Liver (tissue), 9 donors: Measurements from ENCODE around the gene TPD52L1. TPM values are rescaled to one million over a fixed set of nuclear protein-coding genes. Genes with fewer than 3 reads are reported as not detected.

ENCODE experiments used
- DNase-seq: peaks from one replicate; pipeline ENCODE4 v3.0.0-alpha.2; 2017; ENCODE audit warnings: low spot score
- H3K27ac ChIP-seq, 2 donors: one replicate each; pipeline ENCODE4 v1.7.0; 2013; ENCODE audit warnings: inconsistent platforms in 2 of 2, low read length in 2 of 2, control low read depth in 1 of 2, low read depth in 1 of 2, mild to moderate bottlenecking in 1 of 2
- H3K27me3 ChIP-seq, 4 donors: one replicate each; pipeline versions ENCODE4 v1.6.1 to v1.7.0; 2013; ENCODE audit warnings: low read length in 3 of 4, inconsistent platforms in 1 of 4, mild to moderate bottlenecking in 1 of 4, moderate library complexity in 1 of 4; ENCODE audit not compliant: control insufficient read depth in 4 of 4, insufficient read depth in 4 of 4
- H3K36me3 ChIP-seq, 4 donors: one replicate each; pipeline versions ENCODE4 v1.6.1 to v1.7.0; 2013; ENCODE audit warnings: low read length in 3 of 4, mild to moderate bottlenecking in 3 of 4, low read depth in 1 of 4, moderate library complexity in 1 of 4; ENCODE audit not compliant: control insufficient read depth in 4 of 4, insufficient read depth in 3 of 4
- H3K4me1 ChIP-seq, 4 donors: one replicate each; pipeline versions ENCODE4 v1.6.1 to v1.7.0; 2013; ENCODE audit warnings: low read length in 3 of 4, mild to moderate bottlenecking in 3 of 4, moderate library complexity in 1 of 4; ENCODE audit not compliant: control insufficient read depth in 4 of 4, insufficient read depth in 4 of 4
- H3K4me3 ChIP-seq, 3 donors: one replicate each; pipeline versions ENCODE4 v1.6.1 to v1.7.0; 2013; ENCODE audit warnings: low read length in 3 of 3, control low read depth in 1 of 3, low read depth in 1 of 3, mild to moderate bottlenecking in 1 of 3
- H3K9ac ChIP-seq, 2 donors: one replicate each; pipeline ENCODE4 v1.7.0; 2013; ENCODE audit warnings: low read length in 2 of 2, mild to moderate bottlenecking in 2 of 2, moderate library complexity in 2 of 2, control low read depth in 1 of 2, low read depth in 1 of 2
- H3K9me3 ChIP-seq, 4 donors: one replicate each; pipeline versions ENCODE4 v1.6.1 to v1.7.0; 2013; ENCODE audit warnings: low read length in 3 of 4; ENCODE audit not compliant: control insufficient read depth in 4 of 4
- CTCF ChIP-seq: fragments of 150-350 bp; IDR thresholded peaks from 2 replicates; pipeline ENCODE4 v1.5.1; 2017; ENCODE audit warnings: improper control_type of control experiment, low read depth, low read length; ENCODE audit not compliant: missing input control
- EGR1 ChIP-seq, 2 donors: IDR thresholded peaks; 2 replicates each; pipeline ENCODE4 v1.6.1; 2016 to 2018; ENCODE audit warnings: antibody characterized with exemption in 2 of 2, low read depth in 2 of 2
- FOXA1 ChIP-seq: IDR thresholded peaks from 2 replicates; pipeline ENCODE4 v1.6.1; 2016; ENCODE audit warnings: antibody characterized with exemption
- FOXA2 ChIP-seq: IDR thresholded peaks from 2 replicates; pipeline ENCODE4 v1.6.1; 2016; ENCODE audit warnings: antibody characterized with exemption
- HNF4A ChIP-seq, 2 donors: conservative IDR thresholded peaks; 2 replicates each; pipeline ENCODE4 v1.6.1; 2016; ENCODE audit warnings: antibody characterized with exemption in 2 of 2, mild to moderate bottlenecking in 2 of 2
- JUND ChIP-seq, 2 donors: IDR thresholded peaks; 2 replicates each; pipeline ENCODE4 v1.6.1; 2016; ENCODE audit warnings: antibody characterized with exemption in 2 of 2
- MAX ChIP-seq: IDR thresholded peaks from 2 replicates; pipeline ENCODE4 v1.6.1; 2016; ENCODE audit warnings: antibody characterized with exemption
- NR2F2 ChIP-seq: IDR thresholded peaks from 2 replicates; pipeline ENCODE4 v1.6.1; 2016; ENCODE audit warnings: antibody characterized with exemption
- RAD21 ChIP-seq, 2 donors: IDR thresholded peaks; 2 replicates each; pipeline ENCODE4 v1.6.1; 2016; ENCODE audit warnings: antibody characterized with exemption in 2 of 2, mild to moderate bottlenecking in 2 of 2
- REST ChIP-seq: IDR thresholded peaks from 2 replicates; pipeline ENCODE4 v1.6.1; 2016; ENCODE audit warnings: antibody characterized with exemption, mild to moderate bottlenecking
- RXRA ChIP-seq, 2 donors: IDR thresholded peaks; 2 replicates each; pipeline ENCODE4 v1.6.1; 2017 to 2018; ENCODE audit warnings: antibody characterized with exemption in 2 of 2, mild to moderate bottlenecking in 1 of 2
- SP1 ChIP-seq: IDR thresholded peaks from 2 replicates; pipeline ENCODE4 v1.6.1; 2018; ENCODE audit warnings: antibody characterized with exemption, mild to moderate bottlenecking
- TAF1 ChIP-seq: conservative IDR thresholded peaks from 2 replicates; pipeline ENCODE4 v1.6.1; 2016; ENCODE audit warnings: antibody characterized with exemption, mild to moderate bottlenecking
- YY1 ChIP-seq: IDR thresholded peaks from 2 replicates; pipeline ENCODE4 v1.6.1; 2016; ENCODE audit warnings: antibody characterized with exemption, mild to moderate bottlenecking
- ZBTB33 ChIP-seq: IDR thresholded peaks from 2 replicates; pipeline ENCODE4 v1.6.1; 2016; ENCODE audit warnings: antibody characterized with exemption
- WGBS: extraction: QIAGEN DNeasy Blood & Tissue Kit; methylation state at CpG from one replicate; pipeline ENCODE4 v1.1.7; 2013; 5-methylcytosine and 5-hydroxymethylcytosine counted together
- polyA plus RNA-seq, 2 donors: library from polyadenylated mRNA; stranded (reverse) in 1 of 2; unstranded in 1 of 2; fragments of 200-250 nt in 1 of 2; fragments of >200 nt in 1 of 2; fragmentation: Nextera tagmentation in 1 of 2; extraction: Ambion mirVana in 1 of 2; gene quantifications; one replicate each; pipeline versions ENCODE4 v1.2.1 to v1.2.3, GENCODE V29; 2013 to 2015
- total RNA-seq, 2 donors: library from RNA; depleted of rRNA; stranded (reverse); fragments of >200 nt; gene quantifications; one replicate each; pipeline ENCODE4 v1.2.3, GENCODE V29; 2014
- TF ChIP-seq, protein P1 (sequence below): IDR thresholded peaks from 2 replicates; pipeline ENCODE4 v1.6.1; 2016; ENCODE audit warnings: antibody characterized with exemption
- donor health status: healthy.
- donor health status: healthy.
- donor health status: healthy.
- donor health status: healthy.
- donor health status: healthy.

TPD52L1 gene
- total and polyA plus RNA-seq, 4 donors: 8.9 to 66.4 (median 56.6) TPM

- no peak overlapping the region for H3K27ac ChIP-seq
- TF ChIP-seq MAX (no peak), CTCF (no peak), YY1 (no peak), RXRA (IDR thresholded peaks at IDR 0.05) (no peak), FOXA2 (no peak), HNF4A (conservative IDR thresholded peaks at IDR 0.05) (no peak), EGR1 (IDR thresholded peaks at IDR 0.05; ENCODE audit: low read depth in 2 of 2) (no peak), RAD21 (IDR thresholded peaks at IDR 0.05) (no peak), NR2F2 (no peak), SP1 (no peak), REST (no peak), TAF1 (no peak), JUND (IDR thresholded peaks at IDR 0.05) (no peak), ZBTB33 (no peak)
- TF ChIP-seq, protein P1, sequence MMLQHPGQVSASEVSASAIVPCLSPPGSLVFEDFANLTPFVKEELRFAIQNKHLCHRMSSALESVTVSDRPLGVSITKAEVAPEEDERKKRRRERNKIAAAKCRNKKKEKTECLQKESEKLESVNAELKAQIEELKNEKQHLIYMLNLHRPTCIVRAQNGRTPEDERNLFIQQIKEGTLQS: no peak
- no peaks in the 10 kb centered on the region for H3K27me3 ChIP-seq
- H3K36me3 ChIP-seq: no peaks in the 10 kb centered on the region
- DNase-seq: no peak
- no peaks in the 10 kb centered on the region for H3K9me3 ChIP-seq
- no peak overlapping the region for H3K9ac ChIP-seq
- H3K4me1 ChIP-seq: peaks cover 8 to 45% (median 30%) of the 10 kb centered on the region in 4 donors
- 84% methylated on average over 6 of the region's 6 CpGs for WGBS
- no peak overlapping the region for H3K4me3 ChIP-seq
Observed at GRCh38 chr6:125198398-125198937, 44.9 kb downstream of the TPD52L1 start.

DNA sequence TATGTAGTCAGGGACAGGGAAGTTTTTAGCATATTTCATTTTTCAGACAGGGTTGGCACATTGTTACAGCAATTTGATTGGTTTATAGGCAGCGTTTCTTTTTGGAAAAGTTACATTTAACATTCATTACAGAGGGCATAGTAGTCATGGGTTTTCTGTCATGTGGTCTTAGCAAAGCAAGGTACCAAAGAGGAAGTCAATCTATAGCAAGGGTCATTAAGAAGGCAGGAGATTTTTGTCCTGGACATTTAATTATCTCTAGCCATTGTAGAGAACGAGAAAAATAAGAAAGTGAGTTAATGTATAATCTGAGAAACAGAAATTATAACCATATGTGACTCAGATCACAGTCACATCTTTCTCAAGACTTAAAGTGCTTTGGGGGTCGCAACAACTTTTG is 47.4 kb downstream of the TPD52L1 start:
- DNase-seq: no peak
- no peaks in the 10 kb centered on the region for H3K36me3 ChIP-seq
- 65% methylated on average over 3 of the region's 3 CpGs for WGBS
- no peaks in the 10 kb centered on the region for H3K9me3 ChIP-seq
- peak overlapping the region in 1 of 2 donors; percentile 17 for H3K27ac ChIP-seq
- no peak overlapping the region for H3K4me3 ChIP-seq
- H3K4me1 ChIP-seq: peaks cover 8 to 47% (median 31%) of the 10 kb centered on the region in 4 donors
- H3K27me3 ChIP-seq: no peaks in the 10 kb centered on the region
- no peak overlapping the region for H3K9ac ChIP-seq
- TF ChIP-seq JUND (IDR thresholded peaks at IDR 0.05): no peak
- no peak for TF ChIP-seq FOXA1
